ENCODE data around the gene GRID2.

The GRID2 gene

GRCh38 chr4:93320356-93320755 is 1016.6 kb downstream of the GRID2 start:
- H3K36me3 ChIP-seq (replicated peaks; ENCODE audit: insufficient read depth, low read length) = no peaks in the 10 kb centered on the region
- DNase-seq = no peak
- no peaks in the 10 kb centered on the region for H3K27me3 ChIP-seq (replicated peaks; ENCODE audit: insufficient read depth, low read length)
- H3K9me3 ChIP-seq (replicated peaks; ENCODE audit: insufficient read depth, low read length) = no peaks in the 10 kb centered on the region
- H3K4me2 ChIP-seq (ENCODE audit: low read depth, low read length) = no peak overlapping the region
- H4K20me1 ChIP-seq (ENCODE audit: insufficient read depth, low read length) = no peaks in the 10 kb centered on the region
- H3K9ac ChIP-seq (ENCODE audit: low read length) = no peak overlapping the region
- TF ChIP-seq EZH2phosphoT487 (IDR thresholded peaks at IDR 0.05; ENCODE audit: low read length) = no peak
- no peak for TF ChIP-seq CTCF (IDR thresholded peaks at IDR 0.05; ENCODE audit: low read length)
- no peak for TF ChIP-seq EZH2 (optimal IDR thresholded peaks at IDR 0.05; ENCODE audit: low read depth, low read length)
- no peaks in the 10 kb centered on the region for H3F3A ChIP-seq (ENCODE audit: insufficient read depth, low read length)
- no peaks in the 10 kb centered on the region for H3K9me2 ChIP-seq (replicated peaks; ENCODE audit: insufficient read depth, low read length)
- H2AFZ ChIP-seq (ENCODE audit: low read length) = no peak overlapping the region
- no peaks in the 10 kb centered on the region for H3K4me1 ChIP-seq (ENCODE audit: low read length)
- H3K79me2 ChIP-seq (ENCODE audit: low read length) = no peaks in the 10 kb centered on the region
- H3K27ac ChIP-seq (ENCODE audit: low read length) = no peak overlapping the region
- no peak overlapping the region for H3K4me3 ChIP-seq (ENCODE audit: low read length)

- no peaks in the 10 kb centered on the region for H3K9me2 ChIP-seq (replicated peaks; ENCODE audit: insufficient read depth, low read length)
- no peak overlapping the region for H3K4me3 ChIP-seq (ENCODE audit: low read length)
- DNase-seq = no peak
- TF ChIP-seq EZH2 (optimal IDR thresholded peaks at IDR 0.05; ENCODE audit: low read depth, low read length) (no peak), EZH2phosphoT487 (IDR thresholded peaks at IDR 0.05; ENCODE audit: low read length) (no peak), CTCF (IDR thresholded peaks at IDR 0.05; ENCODE audit: low read length) (no peak)
- H3K9me3 ChIP-seq (replicated peaks; ENCODE audit: insufficient read depth, low read length) = no peaks in the 10 kb centered on the region
- H3K4me1 ChIP-seq (ENCODE audit: low read length) = no peaks in the 10 kb centered on the region
- H3K36me3 ChIP-seq (replicated peaks; ENCODE audit: insufficient read depth, low read length) = no peaks in the 10 kb centered on the region
- H3F3A ChIP-seq (ENCODE audit: insufficient read depth, low read length) = no peaks in the 10 kb centered on the region
- H3K4me2 ChIP-seq (ENCODE audit: low read depth, low read length) = no peak overlapping the region
- no peak overlapping the region for H3K9ac ChIP-seq (ENCODE audit: low read length)
- no peaks in the 10 kb centered on the region for H3K27me3 ChIP-seq (replicated peaks; ENCODE audit: insufficient read depth, low read length)
- H3K27ac ChIP-seq (ENCODE audit: low read length) = no peak overlapping the region
- no peaks in the 10 kb centered on the region for H3K79me2 ChIP-seq (ENCODE audit: low read length)
- H4K20me1 ChIP-seq (ENCODE audit: insufficient read depth, low read length) = no peaks in the 10 kb centered on the region
- H2AFZ ChIP-seq (ENCODE audit: low read length) = no peak overlapping the region
These were observed 1023.6 kb downstream of the GRID2 start for GRCh38 chr4:93327346-93327745.

- TF ChIP-seq EZH2phosphoT487 (IDR thresholded peaks at IDR 0.05; ENCODE audit: low read length) (no peak), EZH2 (optimal IDR thresholded peaks at IDR 0.05; ENCODE audit: low read depth, low read length) (no peak), CTCF (IDR thresholded peaks at IDR 0.05; ENCODE audit: low read length) (no peak)
- no peaks in the 10 kb centered on the region for H3K27me3 ChIP-seq (replicated peaks; ENCODE audit: insufficient read depth, low read length)
- no peaks in the 10 kb centered on the region for H3K79me2 ChIP-seq (ENCODE audit: low read length)
- DNase-seq = peak; percentile 18
- H3F3A ChIP-seq (ENCODE audit: insufficient read depth, low read length) = no peaks in the 10 kb centered on the region
- H4K20me1 ChIP-seq (ENCODE audit: insufficient read depth, low read length) = no peaks in the 10 kb centered on the region
- H3K9me3 ChIP-seq (replicated peaks; ENCODE audit: insufficient read depth, low read length) = no peaks in the 10 kb centered on the region
- no peak overlapping the region for H3K4me2 ChIP-seq (ENCODE audit: low read depth, low read length)
- no peak overlapping the region for H2AFZ ChIP-seq (ENCODE audit: low read length)
- H3K4me3 ChIP-seq (ENCODE audit: low read length) = no peak overlapping the region
- no peak overlapping the region for H3K27ac ChIP-seq (ENCODE audit: low read length)
- no peaks in the 10 kb centered on the region for H3K36me3 ChIP-seq (replicated peaks; ENCODE audit: insufficient read depth, low read length)
- H3K4me1 ChIP-seq (ENCODE audit: low read length) = no peaks in the 10 kb centered on the region
- no peak overlapping the region for H3K9ac ChIP-seq (ENCODE audit: low read length)
- no peaks in the 10 kb centered on the region for H3K9me2 ChIP-seq (replicated peaks; ENCODE audit: insufficient read depth, low read length)
These were observed 1030.2 kb downstream of the GRID2 start for GRCh38 chr4:93334003-93334402.

Data from MM.1S (cell line).